Liver (tissue), 9 donors: ENCODE data around the gene LRRC32. TPM values are rescaled to one million over a fixed set of nuclear protein-coding genes. Genes with fewer than 3 reads are reported as not detected.

Experiments
- DNase-seq: peaks from one replicate; pipeline ENCODE4 v3.0.0-alpha.2; 2017; ENCODE audit warnings: low spot score
- H3K27ac ChIP-seq, 2 donors: one replicate each; pipeline ENCODE4 v1.7.0; 2013; ENCODE audit warnings: inconsistent platforms in 2 of 2, low read length in 2 of 2, control low read depth in 1 of 2, low read depth in 1 of 2, mild to moderate bottlenecking in 1 of 2
- H3K27me3 ChIP-seq, 4 donors: one replicate each; pipeline versions ENCODE4 v1.6.1 to v1.7.0; 2013; ENCODE audit warnings: low read length in 3 of 4, inconsistent platforms in 1 of 4, mild to moderate bottlenecking in 1 of 4, moderate library complexity in 1 of 4; ENCODE audit not compliant: control insufficient read depth in 4 of 4, insufficient read depth in 4 of 4
- H3K36me3 ChIP-seq, 4 donors: one replicate each; pipeline versions ENCODE4 v1.6.1 to v1.7.0; 2013; ENCODE audit warnings: low read length in 3 of 4, mild to moderate bottlenecking in 3 of 4, low read depth in 1 of 4, moderate library complexity in 1 of 4; ENCODE audit not compliant: control insufficient read depth in 4 of 4, insufficient read depth in 3 of 4
- H3K4me1 ChIP-seq, 4 donors: one replicate each; pipeline versions ENCODE4 v1.6.1 to v1.7.0; 2013; ENCODE audit warnings: low read length in 3 of 4, mild to moderate bottlenecking in 3 of 4, moderate library complexity in 1 of 4; ENCODE audit not compliant: control insufficient read depth in 4 of 4, insufficient read depth in 4 of 4
- H3K4me3 ChIP-seq, 3 donors: one replicate each; pipeline versions ENCODE4 v1.6.1 to v1.7.0; 2013; ENCODE audit warnings: low read length in 3 of 3, control low read depth in 1 of 3, low read depth in 1 of 3, mild to moderate bottlenecking in 1 of 3
- H3K9ac ChIP-seq, 2 donors: one replicate each; pipeline ENCODE4 v1.7.0; 2013; ENCODE audit warnings: low read length in 2 of 2, mild to moderate bottlenecking in 2 of 2, moderate library complexity in 2 of 2, control low read depth in 1 of 2, low read depth in 1 of 2
- H3K9me3 ChIP-seq, 4 donors: one replicate each; pipeline versions ENCODE4 v1.6.1 to v1.7.0; 2013; ENCODE audit warnings: low read length in 3 of 4; ENCODE audit not compliant: control insufficient read depth in 4 of 4
- EGR1 ChIP-seq, 2 donors: IDR thresholded peaks; 2 replicates each; pipeline ENCODE4 v1.6.1; 2016 to 2018; ENCODE audit warnings: antibody characterized with exemption in 2 of 2, low read depth in 2 of 2
- FOXA1 ChIP-seq: IDR thresholded peaks from 2 replicates; pipeline ENCODE4 v1.6.1; 2016; ENCODE audit warnings: antibody characterized with exemption
- FOXA2 ChIP-seq: IDR thresholded peaks from 2 replicates; pipeline ENCODE4 v1.6.1; 2016; ENCODE audit warnings: antibody characterized with exemption
- HNF4A ChIP-seq, 2 donors: conservative IDR thresholded peaks; 2 replicates each; pipeline ENCODE4 v1.6.1; 2016; ENCODE audit warnings: antibody characterized with exemption in 2 of 2, mild to moderate bottlenecking in 2 of 2
- HNF4G ChIP-seq: IDR thresholded peaks from 2 replicates; pipeline ENCODE4 v1.6.1; 2016; ENCODE audit warnings: antibody characterized with exemption
- JUND ChIP-seq, 2 donors: IDR thresholded peaks; 2 replicates each; pipeline ENCODE4 v1.6.1; 2016; ENCODE audit warnings: antibody characterized with exemption in 2 of 2
- RAD21 ChIP-seq, 2 donors: IDR thresholded peaks; 2 replicates each; pipeline ENCODE4 v1.6.1; 2016; ENCODE audit warnings: antibody characterized with exemption in 2 of 2, mild to moderate bottlenecking in 2 of 2
- RXRA ChIP-seq, 2 donors: IDR thresholded peaks; 2 replicates each; pipeline ENCODE4 v1.6.1; 2017 to 2018; ENCODE audit warnings: antibody characterized with exemption in 2 of 2, mild to moderate bottlenecking in 1 of 2
- SP1 ChIP-seq: IDR thresholded peaks from 2 replicates; pipeline ENCODE4 v1.6.1; 2018; ENCODE audit warnings: antibody characterized with exemption, mild to moderate bottlenecking
- TAF1 ChIP-seq: conservative IDR thresholded peaks from 2 replicates; pipeline ENCODE4 v1.6.1; 2016; ENCODE audit warnings: antibody characterized with exemption, mild to moderate bottlenecking
- YY1 ChIP-seq: IDR thresholded peaks from 2 replicates; pipeline ENCODE4 v1.6.1; 2016; ENCODE audit warnings: antibody characterized with exemption, mild to moderate bottlenecking
- WGBS: extraction: QIAGEN DNeasy Blood & Tissue Kit; methylation state at CpG from one replicate; pipeline ENCODE4 v1.1.7; 2013; 5-methylcytosine and 5-hydroxymethylcytosine counted together
- polyA plus RNA-seq, 2 donors: library from polyadenylated mRNA; stranded (reverse) in 1 of 2; unstranded in 1 of 2; fragments of 200-250 nt in 1 of 2; fragments of >200 nt in 1 of 2; fragmentation: Nextera tagmentation in 1 of 2; extraction: Ambion mirVana in 1 of 2; gene quantifications; one replicate each; pipeline versions ENCODE4 v1.2.1 to v1.2.3, GENCODE V29; 2013 to 2015
- total RNA-seq, 2 donors: library from RNA; depleted of rRNA; stranded (reverse); fragments of >200 nt; gene quantifications; one replicate each; pipeline ENCODE4 v1.2.3, GENCODE V29; 2014
- TF ChIP-seq, protein P1 (sequence below): fragments of 150-350 bp; IDR thresholded peaks from 2 replicates; pipeline ENCODE4 v1.5.1; 2017; ENCODE audit warnings: improper control_type of control experiment, low read depth, low read length; ENCODE audit not compliant: missing input control
- TF ChIP-seq, protein P2 (sequence below): IDR thresholded peaks from 2 replicates; pipeline ENCODE4 v1.6.1; 2016; ENCODE audit warnings: antibody characterized with exemption
- TF ChIP-seq, protein P3 (sequence below): IDR thresholded peaks from 2 replicates; pipeline ENCODE4 v1.6.1; 2016; ENCODE audit warnings: antibody characterized with exemption
- TF ChIP-seq, protein P4 (sequence below): IDR thresholded peaks from 2 replicates; pipeline ENCODE4 v1.6.1; 2016; ENCODE audit warnings: antibody characterized with exemption, mild to moderate bottlenecking
- donor health status: healthy.
- donor health status: healthy.
- donor health status: healthy.
- donor health status: healthy.
- donor health status: healthy.

The LRRC32 gene
- total and polyA plus RNA-seq, 4 donors: 5.4 to 15.4 (median 9.3) TPM

DNA sequence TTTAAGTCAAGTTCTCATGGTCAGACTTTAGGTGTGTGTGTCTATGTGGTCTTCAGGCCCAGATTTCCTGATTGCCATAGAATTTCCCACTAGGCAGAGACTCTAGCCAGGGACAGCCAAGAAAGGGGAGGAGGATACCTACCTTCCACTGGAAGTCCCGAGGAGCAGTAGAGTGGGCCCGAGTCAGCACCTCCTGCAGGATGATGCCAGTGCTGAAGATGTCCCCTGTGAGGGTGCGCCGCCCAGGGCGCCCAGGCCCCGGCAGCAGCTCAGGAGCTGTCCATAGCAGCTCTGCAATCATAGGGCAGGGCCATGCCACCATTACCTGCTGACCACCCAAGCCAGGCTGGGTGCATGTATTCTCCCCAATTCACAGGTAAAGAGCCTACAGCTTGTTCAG is 41.6 kb upstream of the LRRC32 start (continued):
- TF ChIP-seq, protein P1, sequence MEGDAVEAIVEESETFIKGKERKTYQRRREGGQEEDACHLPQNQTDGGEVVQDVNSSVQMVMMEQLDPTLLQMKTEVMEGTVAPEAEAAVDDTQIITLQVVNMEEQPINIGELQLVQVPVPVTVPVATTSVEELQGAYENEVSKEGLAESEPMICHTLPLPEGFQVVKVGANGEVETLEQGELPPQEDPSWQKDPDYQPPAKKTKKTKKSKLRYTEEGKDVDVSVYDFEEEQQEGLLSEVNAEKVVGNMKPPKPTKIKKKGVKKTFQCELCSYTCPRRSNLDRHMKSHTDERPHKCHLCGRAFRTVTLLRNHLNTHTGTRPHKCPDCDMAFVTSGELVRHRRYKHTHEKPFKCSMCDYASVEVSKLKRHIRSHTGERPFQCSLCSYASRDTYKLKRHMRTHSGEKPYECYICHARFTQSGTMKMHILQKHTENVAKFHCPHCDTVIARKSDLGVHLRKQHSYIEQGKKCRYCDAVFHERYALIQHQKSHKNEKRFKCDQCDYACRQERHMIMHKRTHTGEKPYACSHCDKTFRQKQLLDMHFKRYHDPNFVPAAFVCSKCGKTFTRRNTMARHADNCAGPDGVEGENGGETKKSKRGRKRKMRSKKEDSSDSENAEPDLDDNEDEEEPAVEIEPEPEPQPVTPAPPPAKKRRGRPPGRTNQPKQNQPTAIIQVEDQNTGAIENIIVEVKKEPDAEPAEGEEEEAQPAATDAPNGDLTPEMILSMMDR: no peak
- TF ChIP-seq, protein P2, sequence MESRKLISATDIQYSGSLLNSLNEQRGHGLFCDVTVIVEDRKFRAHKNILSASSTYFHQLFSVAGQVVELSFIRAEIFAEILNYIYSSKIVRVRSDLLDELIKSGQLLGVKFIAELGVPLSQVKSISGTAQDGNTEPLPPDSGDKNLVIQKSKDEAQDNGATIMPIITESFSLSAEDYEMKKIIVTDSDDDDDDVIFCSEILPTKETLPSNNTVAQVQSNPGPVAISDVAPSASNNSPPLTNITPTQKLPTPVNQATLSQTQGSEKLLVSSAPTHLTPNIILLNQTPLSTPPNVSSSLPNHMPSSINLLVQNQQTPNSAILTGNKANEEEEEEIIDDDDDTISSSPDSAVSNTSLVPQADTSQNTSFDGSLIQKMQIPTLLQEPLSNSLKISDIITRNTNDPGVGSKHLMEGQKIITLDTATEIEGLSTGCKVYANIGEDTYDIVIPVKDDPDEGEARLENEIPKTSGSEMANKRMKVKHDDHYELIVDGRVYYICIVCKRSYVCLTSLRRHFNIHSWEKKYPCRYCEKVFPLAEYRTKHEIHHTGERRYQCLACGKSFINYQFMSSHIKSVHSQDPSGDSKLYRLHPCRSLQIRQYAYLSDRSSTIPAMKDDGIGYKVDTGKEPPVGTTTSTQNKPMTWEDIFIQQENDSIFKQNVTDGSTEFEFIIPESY: no peak
- TF ChIP-seq HNF4A (conservative IDR thresholded peaks at IDR 0.05) (no peak), JUND (IDR thresholded peaks at IDR 0.05) (no peak), HNF4G (no peak), RXRA (IDR thresholded peaks at IDR 0.05) (no peak), FOXA2 (no peak)

DNA sequence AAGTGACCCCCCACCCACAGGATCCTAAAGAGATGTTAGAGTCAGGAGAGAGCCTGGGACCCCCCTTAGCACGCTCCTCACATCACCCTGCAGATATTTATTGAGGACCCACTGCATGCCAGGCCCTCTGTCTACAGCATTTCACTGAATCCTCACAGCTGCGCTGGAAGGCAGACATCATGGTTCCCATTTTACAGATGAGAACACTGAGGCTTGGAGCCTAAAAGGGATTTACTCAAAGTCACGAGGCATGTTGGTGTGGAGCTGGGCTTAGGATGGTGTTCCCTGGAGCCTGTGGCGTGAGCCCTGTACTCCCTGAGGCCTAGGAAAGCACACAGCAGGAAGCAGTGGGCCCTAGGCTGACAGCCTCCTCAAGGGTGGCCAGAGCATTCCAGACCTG is 39.2 kb upstream of the LRRC32 start:
- Histone ChIP-seq H3K27me3 (no peaks in the 10 kb centered on the region), H3K27ac (no peak overlapping the region), H3K9me3 (peaks cover 0 to 4% (median 1%) of the 10 kb centered on the region in 4 donors), H3K36me3 (no peaks in the 10 kb centered on the region), H3K4me3 (no peak overlapping the region), H3K9ac (no peak overlapping the region), H3K4me1 (no peaks in the 10 kb centered on the region)
- DNase-seq: no peak
- TF ChIP-seq SP1 (no peak), TAF1 (no peak), HNF4G (no peak), FOXA1 (no peak), EGR1 (IDR thresholded peaks at IDR 0.05; ENCODE audit: low read depth in 2 of 2) (no peak), JUND (IDR thresholded peaks at IDR 0.05) (no peak), RAD21 (IDR thresholded peaks at IDR 0.05) (no peak), HNF4A (conservative IDR thresholded peaks at IDR 0.05) (no peak), YY1 (no peak)
- TF ChIP-seq, protein P3, sequence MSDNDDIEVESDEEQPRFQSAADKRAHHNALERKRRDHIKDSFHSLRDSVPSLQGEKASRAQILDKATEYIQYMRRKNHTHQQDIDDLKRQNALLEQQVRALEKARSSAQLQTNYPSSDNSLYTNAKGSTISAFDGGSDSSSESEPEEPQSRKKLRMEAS: no peak
- TF ChIP-seq, protein P4, sequence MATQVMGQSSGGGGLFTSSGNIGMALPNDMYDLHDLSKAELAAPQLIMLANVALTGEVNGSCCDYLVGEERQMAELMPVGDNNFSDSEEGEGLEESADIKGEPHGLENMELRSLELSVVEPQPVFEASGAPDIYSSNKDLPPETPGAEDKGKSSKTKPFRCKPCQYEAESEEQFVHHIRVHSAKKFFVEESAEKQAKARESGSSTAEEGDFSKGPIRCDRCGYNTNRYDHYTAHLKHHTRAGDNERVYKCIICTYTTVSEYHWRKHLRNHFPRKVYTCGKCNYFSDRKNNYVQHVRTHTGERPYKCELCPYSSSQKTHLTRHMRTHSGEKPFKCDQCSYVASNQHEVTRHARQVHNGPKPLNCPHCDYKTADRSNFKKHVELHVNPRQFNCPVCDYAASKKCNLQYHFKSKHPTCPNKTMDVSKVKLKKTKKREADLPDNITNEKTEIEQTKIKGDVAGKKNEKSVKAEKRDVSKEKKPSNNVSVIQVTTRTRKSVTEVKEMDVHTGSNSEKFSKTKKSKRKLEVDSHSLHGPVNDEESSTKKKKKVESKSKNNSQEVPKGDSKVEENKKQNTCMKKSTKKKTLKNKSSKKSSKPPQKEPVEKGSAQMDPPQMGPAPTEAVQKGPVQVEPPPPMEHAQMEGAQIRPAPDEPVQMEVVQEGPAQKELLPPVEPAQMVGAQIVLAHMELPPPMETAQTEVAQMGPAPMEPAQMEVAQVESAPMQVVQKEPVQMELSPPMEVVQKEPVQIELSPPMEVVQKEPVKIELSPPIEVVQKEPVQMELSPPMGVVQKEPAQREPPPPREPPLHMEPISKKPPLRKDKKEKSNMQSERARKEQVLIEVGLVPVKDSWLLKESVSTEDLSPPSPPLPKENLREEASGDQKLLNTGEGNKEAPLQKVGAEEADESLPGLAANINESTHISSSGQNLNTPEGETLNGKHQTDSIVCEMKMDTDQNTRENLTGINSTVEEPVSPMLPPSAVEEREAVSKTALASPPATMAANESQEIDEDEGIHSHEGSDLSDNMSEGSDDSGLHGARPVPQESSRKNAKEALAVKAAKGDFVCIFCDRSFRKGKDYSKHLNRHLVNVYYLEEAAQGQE: no peak
- WGBS: 70% methylated on average over 4 of the region's 4 CpGs
